ENCODE data around the gene MPHOSPH10. TPM values are rescaled to one million over a fixed set of nuclear protein-coding genes. Genes with fewer than 3 reads are reported as not detected.

The MPHOSPH10 gene
- total RNA-seq, 1 donor from 2014 or later, result 25.9 TPM

- no peak overlapping the region for H3K4me3 ChIP-seq (ENCODE audit: low read depth, low read length)
- no peak for DNase-seq (ENCODE audit: low read depth)
- no peaks in the 10 kb centered on the region for H3K27me3 ChIP-seq (ENCODE audit: control insufficient read depth, insufficient read depth, low read length)
- TF ChIP-seq, protein P1, sequence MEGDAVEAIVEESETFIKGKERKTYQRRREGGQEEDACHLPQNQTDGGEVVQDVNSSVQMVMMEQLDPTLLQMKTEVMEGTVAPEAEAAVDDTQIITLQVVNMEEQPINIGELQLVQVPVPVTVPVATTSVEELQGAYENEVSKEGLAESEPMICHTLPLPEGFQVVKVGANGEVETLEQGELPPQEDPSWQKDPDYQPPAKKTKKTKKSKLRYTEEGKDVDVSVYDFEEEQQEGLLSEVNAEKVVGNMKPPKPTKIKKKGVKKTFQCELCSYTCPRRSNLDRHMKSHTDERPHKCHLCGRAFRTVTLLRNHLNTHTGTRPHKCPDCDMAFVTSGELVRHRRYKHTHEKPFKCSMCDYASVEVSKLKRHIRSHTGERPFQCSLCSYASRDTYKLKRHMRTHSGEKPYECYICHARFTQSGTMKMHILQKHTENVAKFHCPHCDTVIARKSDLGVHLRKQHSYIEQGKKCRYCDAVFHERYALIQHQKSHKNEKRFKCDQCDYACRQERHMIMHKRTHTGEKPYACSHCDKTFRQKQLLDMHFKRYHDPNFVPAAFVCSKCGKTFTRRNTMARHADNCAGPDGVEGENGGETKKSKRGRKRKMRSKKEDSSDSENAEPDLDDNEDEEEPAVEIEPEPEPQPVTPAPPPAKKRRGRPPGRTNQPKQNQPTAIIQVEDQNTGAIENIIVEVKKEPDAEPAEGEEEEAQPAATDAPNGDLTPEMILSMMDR (IDR thresholded peaks at IDR 0.05; ENCODE audit: insufficient read depth, low read length, poor library complexity, severe bottlenecking), result no peak
- no peaks in the 10 kb centered on the region for H3K36me3 ChIP-seq (ENCODE audit: control insufficient read depth, insufficient read depth, low read length)
Measured at GRCh38 chr2:71113843-71114242, 16.6 kb upstream of the MPHOSPH10 start.

- H3K36me3 ChIP-seq (ENCODE audit: control insufficient read depth, insufficient read depth, low read length), result no peaks in the 10 kb centered on the region
- no peak for DNase-seq (ENCODE audit: low read depth)
- TF ChIP-seq, protein P1 (IDR thresholded peaks at IDR 0.05; ENCODE audit: insufficient read depth, low read length, poor library complexity, severe bottlenecking), result no peak
- no peaks in the 10 kb centered on the region for H3K27me3 ChIP-seq (ENCODE audit: control insufficient read depth, insufficient read depth, low read length)
- no peak overlapping the region for H3K4me3 ChIP-seq (ENCODE audit: low read depth, low read length)
Measured at GRCh38 chr2:71117063-71117462, 13.4 kb upstream of the MPHOSPH10 start.

GRCh38 chr2:71120195-71120594 lies 10.2 kb upstream of the MPHOSPH10 start:
- DNase-seq (ENCODE audit: low read depth), result no peak
- TF ChIP-seq, protein P1 (IDR thresholded peaks at IDR 0.05; ENCODE audit: insufficient read depth, low read length, poor library complexity, severe bottlenecking), result no peak
- H3K27me3 ChIP-seq (ENCODE audit: control insufficient read depth, insufficient read depth, low read length), result no peaks in the 10 kb centered on the region
- no peaks in the 10 kb centered on the region for H3K36me3 ChIP-seq (ENCODE audit: control insufficient read depth, insufficient read depth, low read length)
- H3K4me3 ChIP-seq (ENCODE audit: low read depth, low read length), result no peak overlapping the region

- TF ChIP-seq, protein P1 (IDR thresholded peaks at IDR 0.05; ENCODE audit: insufficient read depth, low read length, poor library complexity, severe bottlenecking), result no peak
- no peaks in the 10 kb centered on the region for H3K27me3 ChIP-seq (ENCODE audit: control insufficient read depth, insufficient read depth, low read length)
- H3K36me3 ChIP-seq (ENCODE audit: control insufficient read depth, insufficient read depth, low read length), result no peaks in the 10 kb centered on the region
- H3K4me3 ChIP-seq (ENCODE audit: low read depth, low read length), result no peak overlapping the region
- DNase-seq (ENCODE audit: low read depth), result no peak
Measured at GRCh38 chr2:71121479-71121878, 9.0 kb upstream of the MPHOSPH10 start.

DNA sequence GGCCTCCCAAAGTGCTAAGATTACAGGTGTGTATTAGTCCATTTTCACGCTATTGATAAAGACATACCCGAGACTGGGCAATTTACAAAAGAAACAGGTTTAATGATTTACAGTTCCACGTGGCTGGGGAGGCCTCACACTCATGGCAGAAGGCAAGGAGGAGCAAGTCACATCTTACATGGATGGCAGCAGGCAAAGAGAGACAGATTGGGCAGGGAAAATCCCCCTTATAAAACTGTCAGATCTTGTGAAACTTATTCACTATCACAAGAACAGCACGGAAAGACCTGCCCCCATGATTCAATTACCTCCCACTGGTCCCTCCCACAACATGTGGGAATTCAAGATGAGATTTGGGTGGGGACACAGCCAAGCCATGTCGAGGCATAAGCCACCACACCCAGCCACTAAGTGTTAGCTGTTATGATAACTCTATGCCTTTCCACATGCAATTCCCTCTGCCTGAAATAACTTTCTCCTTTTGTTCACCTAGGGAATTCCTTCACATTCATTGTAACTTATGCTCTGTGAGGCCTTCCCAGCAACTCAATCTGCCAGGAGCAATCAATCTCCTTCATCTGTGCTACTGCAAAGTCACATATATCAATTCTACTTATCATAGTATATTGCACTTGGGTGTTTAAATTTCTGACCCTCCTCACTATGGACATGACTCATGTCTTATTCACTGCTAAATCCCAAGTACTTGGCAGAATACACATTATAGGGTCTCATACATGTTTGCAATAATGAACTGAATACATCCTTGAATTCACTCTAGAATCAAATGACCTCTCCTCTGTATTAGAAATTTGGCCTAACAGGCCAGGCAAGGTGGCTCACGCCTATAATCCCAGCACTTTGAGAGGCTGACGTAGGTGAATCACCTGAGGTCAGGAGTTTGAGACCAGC lies 7.8 kb upstream of the MPHOSPH10 start:
- no peak for DNase-seq (ENCODE audit: low read depth)
- Histone ChIP-seq H3K27me3 (ENCODE audit: control insufficient read depth, insufficient read depth, low read length) (no peaks in the 10 kb centered on the region), H3K4me3 (ENCODE audit: low read depth, low read length) (no peak overlapping the region), H3K36me3 (ENCODE audit: control insufficient read depth, insufficient read depth, low read length) (no peaks in the 10 kb centered on the region)
- TF ChIP-seq, protein P1 (IDR thresholded peaks at IDR 0.05; ENCODE audit: insufficient read depth, low read length, poor library complexity, severe bottlenecking), result no peak

All from kidney epithelial cell (primary cell).